ENCODE measurements around the gene LOXHD1.

The LOXHD1 gene

DNA sequence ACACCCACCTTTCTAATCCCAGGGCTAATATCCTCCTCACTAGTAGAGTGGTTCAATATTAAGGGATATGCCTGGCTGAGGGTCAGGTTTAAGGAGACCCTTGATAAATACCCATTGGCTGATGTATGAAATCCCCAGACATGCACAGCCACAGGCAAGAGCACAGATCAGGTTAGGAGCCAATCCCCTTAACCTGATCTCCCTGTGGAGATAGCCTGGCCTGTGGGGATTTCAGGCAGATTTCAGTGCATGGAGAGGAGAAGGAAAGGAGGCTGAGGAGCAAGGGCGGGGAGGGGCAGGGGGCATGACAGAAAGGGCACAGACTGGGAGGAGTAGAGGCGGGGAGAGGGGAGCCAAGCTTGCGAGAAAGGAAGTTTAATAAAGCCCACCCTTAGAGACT lies 129.0 kb downstream of the LOXHD1 start:
- DNase-seq: no peak

GRCh38 chr18:46519870-46520269 lies 137.2 kb downstream of the LOXHD1 start:
- no peak for DNase-seq

- DNase-seq: no peak
These were observed 138.6 kb downstream of the LOXHD1 start for GRCh38 chr18:46518438-46518837.

DNA sequence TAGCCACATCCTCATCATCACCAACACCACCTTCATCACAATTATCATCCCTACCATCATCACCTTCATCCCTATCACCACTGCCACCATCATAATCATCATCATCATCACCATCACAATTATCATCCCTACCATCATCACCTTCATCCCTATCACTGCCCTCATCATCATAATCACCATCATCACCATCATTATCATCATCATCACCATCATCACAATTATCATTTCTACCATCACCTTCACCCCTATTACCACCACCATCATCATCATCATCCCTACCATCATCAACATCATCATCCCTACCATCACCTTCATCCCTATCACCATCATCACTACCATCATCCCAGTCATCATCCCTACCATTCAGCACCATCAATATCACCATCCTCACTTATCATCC lies 140.5 kb downstream of the LOXHD1 start:
- no peak for DNase-seq

GRCh38 chr18:46510386-46510785 lies 146.6 kb downstream of the LOXHD1 start:
- DNase-seq: no peak

DNA sequence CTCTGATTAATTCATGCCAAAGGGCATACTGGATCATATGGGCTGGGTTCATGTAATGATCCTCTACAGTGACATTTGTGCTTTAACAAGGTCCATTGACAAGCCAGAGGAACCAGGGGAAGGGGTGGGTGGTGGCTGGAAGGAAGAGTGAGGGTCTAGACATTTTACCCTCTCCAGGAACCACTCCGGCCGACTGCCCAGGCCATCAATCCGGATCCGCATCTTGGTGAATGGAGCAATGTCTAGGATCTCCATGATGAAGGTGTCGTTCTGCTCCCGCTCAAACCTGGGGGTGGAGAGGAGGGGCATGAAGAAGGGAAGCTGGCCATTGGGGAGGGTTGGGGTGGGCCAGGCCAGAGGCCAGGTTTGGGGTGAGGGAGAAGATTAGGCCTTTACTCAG lies 147.5 kb downstream of the LOXHD1 start:
- no peak for DNase-seq

DNA sequence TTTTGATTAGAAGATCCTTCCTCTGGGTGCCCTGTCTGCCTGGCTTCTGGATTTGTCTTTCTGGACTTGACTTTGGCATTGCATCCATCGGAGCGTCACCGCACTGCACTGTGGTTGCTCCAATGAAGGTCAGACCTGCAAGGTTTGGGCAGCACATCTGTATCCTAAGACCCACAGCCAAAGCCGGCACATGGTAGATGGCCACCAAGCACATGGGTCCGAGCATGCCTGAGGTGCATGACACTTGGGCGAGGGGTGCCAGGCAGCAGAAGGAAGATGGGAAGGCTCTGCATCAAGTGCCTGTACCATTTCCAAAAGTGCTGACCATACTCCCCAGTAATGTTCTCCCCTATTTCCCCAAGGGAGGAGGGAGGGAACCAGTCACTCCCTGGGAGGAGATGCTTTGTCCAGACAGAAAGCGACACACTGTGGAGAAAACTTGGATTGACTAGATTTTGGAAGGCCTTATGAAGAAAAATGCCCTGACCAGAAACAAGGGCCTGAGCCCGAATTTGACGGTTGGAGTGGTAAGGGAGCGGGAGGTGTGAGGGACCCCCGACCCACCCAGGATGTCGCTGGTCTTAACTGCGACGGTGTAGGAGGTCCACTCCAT lies 149.9 kb downstream of the LOXHD1 start:
- DNase-seq: no peak

- no peak for DNase-seq
These were observed 154.6 kb downstream of the LOXHD1 start for GRCh38 chr18:46502444-46502843.

DNA sequence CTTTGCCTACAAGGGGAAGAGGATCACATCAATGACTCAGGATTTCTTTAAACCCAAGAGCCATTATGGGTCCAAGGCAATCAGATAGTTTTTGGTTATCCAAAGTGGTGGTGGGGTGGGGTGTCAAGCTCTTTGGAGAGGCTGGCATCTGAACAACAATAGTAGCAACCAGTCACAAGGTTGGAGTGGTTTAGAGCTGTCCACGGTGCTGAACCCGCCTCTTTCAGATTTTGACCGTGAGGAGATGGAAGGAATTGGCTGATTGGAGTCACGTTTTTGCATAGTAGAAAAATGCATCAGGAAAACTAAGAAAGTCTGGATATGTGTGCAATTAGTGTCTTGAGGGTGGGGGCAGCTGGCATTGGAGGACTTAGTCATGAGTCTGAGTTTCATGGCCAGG lies 159.9 kb downstream of the LOXHD1 start:
- no peak for DNase-seq

DNA sequence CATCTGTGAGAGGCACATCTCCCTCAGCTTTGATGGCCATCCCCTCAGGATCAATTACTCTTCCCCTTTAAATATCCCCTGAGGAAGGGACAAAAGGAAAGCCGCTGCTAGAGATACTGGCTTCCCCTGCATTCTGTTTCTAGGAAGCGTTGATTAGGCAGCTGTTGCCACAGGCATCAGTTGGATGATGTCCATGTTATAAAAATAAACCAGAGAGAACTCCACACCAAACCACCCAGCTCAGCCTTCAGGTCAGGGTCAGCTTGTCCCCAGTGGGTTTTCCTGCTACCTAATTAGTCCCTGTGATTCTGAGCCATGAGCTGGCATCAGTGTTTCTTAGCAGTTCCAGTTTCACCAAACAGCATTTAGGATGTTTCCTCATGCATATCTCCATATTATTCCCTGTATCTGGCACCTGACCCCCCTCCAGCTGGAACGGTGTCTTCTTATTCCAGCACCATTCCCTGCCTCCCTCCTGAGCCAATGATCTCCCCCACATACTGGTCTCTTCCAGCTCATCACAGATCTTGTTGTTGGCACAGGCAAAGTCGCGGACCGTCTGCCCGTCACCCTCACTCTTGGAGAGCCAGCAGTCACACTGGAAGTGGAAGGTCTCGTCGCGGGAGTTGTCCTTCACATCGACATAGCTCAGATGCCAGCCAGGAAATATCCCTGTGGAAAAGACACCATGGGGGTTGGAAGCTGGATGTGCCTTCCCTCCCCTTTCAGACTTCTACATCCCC lies 168.4 kb downstream of the LOXHD1 start:
- no peak for DNase-seq

DNA sequence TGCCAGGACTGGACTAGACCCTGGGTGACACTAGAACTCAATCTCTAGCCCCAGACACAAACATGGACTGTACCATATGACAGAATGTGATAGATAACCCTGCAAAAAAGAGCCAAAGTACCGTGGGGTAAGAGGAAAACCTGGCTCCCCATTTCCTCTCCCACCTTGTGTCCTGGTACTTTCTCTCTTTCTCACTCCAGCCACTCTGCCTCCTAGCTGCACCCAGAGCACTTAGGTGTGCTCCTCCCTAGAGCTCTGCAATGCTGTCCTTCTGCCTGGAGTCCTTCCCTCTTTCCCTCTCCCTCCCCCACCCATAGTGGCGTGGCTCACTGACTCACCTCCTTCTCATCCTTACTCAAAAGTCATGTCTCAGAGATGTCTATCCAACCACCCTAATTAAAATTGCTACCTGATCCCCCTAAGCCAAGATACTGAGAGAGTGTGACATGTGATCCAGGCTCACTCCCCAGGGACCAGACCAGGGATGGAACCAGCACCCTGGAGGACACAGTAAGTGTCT lies 171.3 kb downstream of the LOXHD1 start:
- peak; percentile 24 for DNase-seq

- no peak for DNase-seq
These were observed 172.0 kb downstream of the LOXHD1 start for GRCh38 chr18:46484971-46485370.

GRCh38 chr18:46482831-46483230 lies 174.2 kb downstream of the LOXHD1 start:
- DNase-seq: no peak

DNA sequence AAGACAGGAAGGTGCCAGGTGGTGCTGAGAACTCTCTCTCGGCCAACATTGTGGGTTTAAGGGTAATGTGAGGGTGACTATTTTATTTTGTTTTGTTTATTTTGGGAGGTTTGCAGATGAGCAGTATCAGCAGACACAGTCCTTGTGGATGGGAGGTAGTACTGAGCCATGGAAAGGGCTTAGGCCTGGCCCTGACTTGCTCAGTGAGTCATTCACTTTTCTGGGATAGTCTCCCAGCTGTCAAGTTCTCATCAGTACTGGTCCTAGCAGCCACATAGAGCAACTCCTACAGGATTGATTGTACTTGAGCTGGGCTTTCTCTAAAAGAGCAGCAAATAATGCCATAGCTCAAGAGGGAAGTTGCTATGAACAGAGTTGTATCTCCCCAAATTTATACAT lies 175.2 kb downstream of the LOXHD1 start:
- DNase-seq: no peak

GRCh38 chr18:46481048-46481846 lies 175.8 kb downstream of the LOXHD1 start:
- DNase-seq: peak; percentile 12

- DNase-seq: no peak
These were observed 176.8 kb downstream of the LOXHD1 start for GRCh38 chr18:46480226-46480625.

DNA sequence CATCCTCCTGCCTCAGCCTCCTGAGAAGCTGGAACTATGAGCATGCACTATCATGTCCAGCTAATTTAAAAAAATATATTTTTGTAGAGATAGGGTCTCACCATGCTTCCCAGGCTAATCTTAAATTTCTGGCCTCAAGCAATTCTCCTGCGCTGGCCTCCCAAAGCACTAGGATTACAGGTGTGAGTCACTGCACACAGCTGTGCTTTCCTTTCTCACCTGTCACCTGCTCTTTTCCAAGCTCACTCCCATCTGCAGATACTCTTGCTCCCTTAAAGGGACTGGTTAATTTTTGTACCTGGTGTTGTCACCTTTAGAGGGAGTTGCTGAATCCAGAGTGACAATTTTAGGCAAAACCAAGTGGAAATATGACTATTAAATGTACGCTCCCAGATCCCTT lies 178.2 kb downstream of the LOXHD1 start:
- no peak for DNase-seq

- no peak for DNase-seq
These were observed 179.5 kb downstream of the LOXHD1 start for GRCh38 chr18:46477425-46478011.

DNA sequence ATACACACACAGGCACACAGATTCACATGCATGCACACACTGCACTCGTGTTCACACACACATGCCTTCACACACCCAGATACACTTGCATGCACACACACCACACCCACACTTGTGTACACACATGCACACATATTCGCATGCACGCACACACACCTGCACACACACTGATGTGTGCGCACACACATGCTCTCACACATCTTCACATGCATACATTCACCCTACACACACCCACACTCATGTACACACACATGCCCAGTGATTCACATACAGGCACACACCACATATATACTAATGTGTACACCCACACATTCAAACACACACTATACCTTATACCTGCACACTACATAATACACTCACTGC lies 181.6 kb downstream of the LOXHD1 start:
- no peak for DNase-seq

- no peak for DNase-seq
These were observed 182.3 kb downstream of the LOXHD1 start for GRCh38 chr18:46474487-46475389.

DNA sequence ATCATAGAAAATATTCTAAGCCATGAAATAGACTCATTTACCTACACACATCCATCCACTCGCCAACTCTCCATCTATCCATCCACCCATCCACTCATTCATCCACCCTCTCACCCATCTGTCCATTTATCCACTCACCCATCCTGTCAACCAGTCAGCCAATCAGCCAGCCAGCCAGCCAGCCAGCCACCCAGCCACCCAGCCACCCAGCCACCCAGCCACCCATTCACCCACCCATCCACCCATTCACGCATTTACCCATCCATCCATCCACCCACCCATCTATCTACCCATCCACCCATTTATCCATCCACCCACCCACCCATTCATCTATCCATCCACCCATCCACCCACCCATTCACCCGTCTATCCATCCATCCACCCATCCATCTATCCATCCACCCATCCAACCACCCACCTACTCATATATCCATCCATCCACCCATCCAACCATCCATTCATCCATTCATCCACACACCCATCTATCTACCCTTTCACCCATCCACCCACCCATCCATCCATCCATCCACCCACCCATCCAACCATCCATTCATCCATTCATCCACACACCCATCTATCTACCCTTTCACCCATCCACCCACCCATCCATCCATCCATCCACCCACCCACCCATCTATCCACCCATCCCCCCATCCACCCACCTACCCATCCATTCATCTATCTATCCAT lies 185.1 kb downstream of the LOXHD1 start:
- DNase-seq: no peak

- DNase-seq: no peak
These were observed 186.3 kb downstream of the LOXHD1 start for GRCh38 chr18:46470714-46471113.
